ENCODE results near the gene ITGAD.

DNA sequence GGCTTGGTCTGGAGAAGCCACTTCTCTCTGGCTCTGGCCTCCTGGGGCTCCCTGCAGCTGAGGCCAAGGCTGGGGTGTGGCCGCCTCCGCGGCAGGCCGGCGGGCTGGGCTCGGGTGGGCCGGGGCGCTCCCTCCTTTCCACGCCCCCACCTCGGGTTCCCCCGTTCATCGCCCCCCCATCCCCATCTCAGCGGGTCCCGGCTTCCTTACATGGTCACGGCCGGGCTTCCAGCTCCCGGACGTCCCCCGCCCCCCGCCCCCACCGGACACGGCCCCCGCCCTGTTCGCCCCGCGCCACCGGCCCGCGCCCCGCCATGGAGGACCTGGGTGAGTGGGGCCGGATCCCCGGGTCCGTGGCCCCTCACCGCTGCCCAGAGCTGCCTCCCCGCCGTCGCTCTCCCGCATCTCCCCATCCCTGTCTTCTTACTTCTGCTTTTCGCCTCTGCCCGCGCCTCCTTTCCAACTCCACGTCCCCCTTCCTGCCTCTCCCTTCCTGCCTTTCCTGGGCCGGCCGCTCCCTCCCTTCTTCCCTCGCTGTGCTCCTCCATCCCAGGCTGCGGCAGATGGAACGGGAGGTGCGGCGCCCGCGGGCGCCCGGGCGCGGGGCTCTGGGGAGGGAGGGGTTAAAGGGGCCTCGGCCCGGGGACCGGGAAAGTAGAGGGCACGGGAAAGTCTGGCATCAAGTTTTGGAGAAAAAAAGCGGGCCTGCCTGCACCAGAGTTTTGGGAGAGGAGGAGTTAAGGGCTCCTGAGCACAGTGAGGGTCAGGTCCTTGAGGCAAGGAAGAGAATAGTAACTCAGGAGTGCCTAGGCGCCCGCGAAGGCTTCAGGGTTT is 79.0 kb downstream of the ITGAD start, which contains the start of gene TGFB1I1:
- TF ChIP-seq, protein P1, sequence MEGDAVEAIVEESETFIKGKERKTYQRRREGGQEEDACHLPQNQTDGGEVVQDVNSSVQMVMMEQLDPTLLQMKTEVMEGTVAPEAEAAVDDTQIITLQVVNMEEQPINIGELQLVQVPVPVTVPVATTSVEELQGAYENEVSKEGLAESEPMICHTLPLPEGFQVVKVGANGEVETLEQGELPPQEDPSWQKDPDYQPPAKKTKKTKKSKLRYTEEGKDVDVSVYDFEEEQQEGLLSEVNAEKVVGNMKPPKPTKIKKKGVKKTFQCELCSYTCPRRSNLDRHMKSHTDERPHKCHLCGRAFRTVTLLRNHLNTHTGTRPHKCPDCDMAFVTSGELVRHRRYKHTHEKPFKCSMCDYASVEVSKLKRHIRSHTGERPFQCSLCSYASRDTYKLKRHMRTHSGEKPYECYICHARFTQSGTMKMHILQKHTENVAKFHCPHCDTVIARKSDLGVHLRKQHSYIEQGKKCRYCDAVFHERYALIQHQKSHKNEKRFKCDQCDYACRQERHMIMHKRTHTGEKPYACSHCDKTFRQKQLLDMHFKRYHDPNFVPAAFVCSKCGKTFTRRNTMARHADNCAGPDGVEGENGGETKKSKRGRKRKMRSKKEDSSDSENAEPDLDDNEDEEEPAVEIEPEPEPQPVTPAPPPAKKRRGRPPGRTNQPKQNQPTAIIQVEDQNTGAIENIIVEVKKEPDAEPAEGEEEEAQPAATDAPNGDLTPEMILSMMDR (IDR thresholded peaks at IDR 0.05; ENCODE audit: low read depth, low read length, poor library complexity, severe bottlenecking), result no peak
- no peak for TF ChIP-seq EZH2phosphoT487 (IDR thresholded peaks at IDR 0.05; ENCODE audit: borderline replicate concordance, low read length)
